Activated T-helper 9 cell treated with anti-CD3 and anti-CD28 coated beads, Interleukin-2, amount 50 U/mL, for 16 hours (primary cell): ENCODE data around the gene DIAPH2.
"Not testable (repeated sequence)": the region's sequence is repeated elsewhere in the genome, so short reads cannot be mapped to it uniquely, and the experiment has no call there.

Source experiments
- DNase-seq: peaks from one replicate; pipeline ENCODE4 v3.0.0-alpha.2; 2020; ENCODE audit warnings: low read depth

DIAPH2 gene

GRCh38 chrX:97389761-97390192 is 705.1 kb downstream of the DIAPH2 start:
- no peak for DNase-seq

- DNase-seq = no peak
These were observed 712.7 kb downstream of the DIAPH2 start for GRCh38 chrX:97397371-97397770.

GRCh38 chrX:97398030-97398551 is 713.4 kb downstream of the DIAPH2 start:
- DNase-seq = no peak

GRCh38 chrX:97399400-97399799 is 714.8 kb downstream of the DIAPH2 start:
- DNase-seq = no peak

- no peak for DNase-seq
These were observed 715.9 kb downstream of the DIAPH2 start for GRCh38 chrX:97400492-97400891.

GRCh38 chrX:97401154-97401553 is 716.5 kb downstream of the DIAPH2 start:
- no peak for DNase-seq

- no peak for DNase-seq
These were observed 717.0 kb downstream of the DIAPH2 start for GRCh38 chrX:97401586-97402136.

- no peak for DNase-seq
These were observed 717.7 kb downstream of the DIAPH2 start for GRCh38 chrX:97402333-97402732.

- no peak for DNase-seq
These were observed 718.3 kb downstream of the DIAPH2 start for GRCh38 chrX:97402903-97403302.

- DNase-seq = no peak
These were observed 720.5 kb downstream of the DIAPH2 start for GRCh38 chrX:97405031-97405660.

GRCh38 chrX:97409632-97410415 is 725.2 kb downstream of the DIAPH2 start:
- not testable (repeated sequence) for DNase-seq

- DNase-seq = no peak
These were observed 731.8 kb downstream of the DIAPH2 start for GRCh38 chrX:97416461-97416860.

GRCh38 chrX:97429101-97429500 is 744.5 kb downstream of the DIAPH2 start:
- DNase-seq = no peak

- DNase-seq = no peak
These were observed 746.6 kb downstream of the DIAPH2 start for GRCh38 chrX:97431281-97431680.

GRCh38 chrX:97446298-97446882 is 761.7 kb downstream of the DIAPH2 start:
- no peak for DNase-seq

GRCh38 chrX:97447306-97447705 is 762.7 kb downstream of the DIAPH2 start:
- DNase-seq = no peak

GRCh38 chrX:97452283-97452682 is 767.6 kb downstream of the DIAPH2 start:
- no peak for DNase-seq

- no peak for DNase-seq
These were observed 777.1 kb downstream of the DIAPH2 start for GRCh38 chrX:97461763-97462162.

- no peak for DNase-seq
These were observed 786.4 kb downstream of the DIAPH2 start for GRCh38 chrX:97471071-97471470.

GRCh38 chrX:97474933-97475332 is 790.3 kb downstream of the DIAPH2 start:
- DNase-seq = no peak

- no peak for DNase-seq
These were observed 794.7 kb downstream of the DIAPH2 start for GRCh38 chrX:97479106-97479890.

GRCh38 chrX:97481228-97481627 is 796.6 kb downstream of the DIAPH2 start:
- DNase-seq = no peak
